ENCODE results near the gene ZCCHC2. TPM values are rescaled to one million over a fixed set of nuclear protein-coding genes. Genes with fewer than 3 reads are reported as not detected.

ZCCHC2 gene
- total and polyA plus RNA-seq, 9 of the 15 experiments (the other 6 are each of a cell fraction or from before 2014, with no cell fraction given): 1.0 to 9.2 (median 6.0) TPM

GRCh38 chr18:62586781-62587487 lies 64.1 kb downstream of the ZCCHC2 start:
- CTCF ChIA-PET (ENCODE audit: low intra/inter-chr PET ratio): interaction anchor here (0.5 to 4.4 kb wide), 7 partner anchors 161 to 403 kb away, joined by 3 to 31 read pairs (median 4); no protein-coding TSS in a partner anchor
- DNase-seq (ENCODE audit: extremely low read depth in 1 of 4, low spot score in 3 of 4): peak in 1 of 4 experiments; percentile 11
- no peak overlapping the region for H3K4me2 ChIP-seq (ENCODE audit: insufficient read depth, low read length)

More at GRCh38 chr18:62586781-62587487, 64.1 kb downstream of the ZCCHC2 start:
- 56% methylated on average over 11 of the region's 19 CpGs for WGBS (ENCODE audit: insufficient coverage, low coverage, missing lambda C conversion rate)
- Histone ChIP-seq H3K4me1 (replicated peaks in 1 of 2; ENCODE audit: control insufficient read depth in 2 of 2, insufficient read depth in 2 of 2, low read length in 2 of 2) (peaks cover 2 to 3% of the 10 kb centered on the region in 2 experiments; a peak in 1 of 5 replicates), H3K9ac (ENCODE audit: insufficient read depth in 1 of 2, low read depth in 2 of 2, low read length in 2 of 2) (no peak overlapping the region), H3K9me3 (replicated peaks; ENCODE audit: control insufficient read depth, insufficient read depth, low read depth, low read length) (no peaks in the 10 kb centered on the region), H4K20me1 (replicated peaks; ENCODE audit: control insufficient read depth, insufficient read depth, low read length) (no peaks in the 10 kb centered on the region; the same call in 1 of the 2 replicates), H3K9me1 (ENCODE audit: control insufficient read depth, insufficient read depth, low read length) (no peaks in the 10 kb centered on the region), H3K27ac (ENCODE audit: extremely low read depth, low read depth, low read length) (no peak overlapping the region), H3K27me3 (ENCODE audit: control insufficient read depth in 2 of 2, insufficient read depth in 2 of 2, low read length in 2 of 2) (peaks cover 0 to 4% of the 10 kb centered on the region in 2 experiments; a peak in 1 of 5 replicates), H3K79me2 (ENCODE audit: control insufficient read depth, insufficient read depth, low read length) (no peaks in the 10 kb centered on the region), H3K36me3 (ENCODE audit: control insufficient read depth, insufficient read depth, low read length) (peaks cover 3% of the 10 kb centered on the region; the same call in 1 of the 3 replicates), H3K4me3 (no peak overlapping the region), H2AFZ (ENCODE audit: low read depth, low read length) (no peak overlapping the region)
- intact Hi-C loops (cut with micrococcal nuclease): loop anchor here (1.0 to 5.0 kb wide), 3 partner anchors 50 to 395 kb away; partner anchors contain the start of gene PHLPP1
- in situ Hi-C loops (cut with MboI): no loop called here
- ATAC-seq (peak; percentile 18; the same call in 1 of the 3 replicates), FAIRE-seq (no peak)
- POLR2A ChIA-PET: interaction anchor here (0.6 kb wide), 2 partner anchors 38 to 395 kb away, joined by 3 to 4 read pairs; no protein-coding TSS in a partner anchor
- no TSS peak for BruUV-seq (replicated peaks)
- TF ChIP-seq BRD9 (IDR thresholded peaks at IDR 0.05; ENCODE audit: low read depth, partially characterized antibody) (no peak), FUS (optimal IDR thresholded peaks at IDR 0.05; ENCODE audit: low read depth, low read length) (no peak), ETV1 (tag; conservative IDR thresholded peaks at IDR 0.05; ENCODE audit: low read depth) (no peak), NONO (IDR thresholded peaks at IDR 0.05; ENCODE audit: low read depth in 2 of 2, low read length in 1 of 2) (no peak), SRSF9 (IDR thresholded peaks at IDR 0.05; ENCODE audit: borderline replicate concordance, low read depth, low read length) (no peak), ZZZ3 (IDR thresholded peaks at IDR 0.05) (no peak), ZNF197 (CRISPR knock-in tag; IDR thresholded peaks at IDR 0.05; ENCODE audit: low read depth) (no peak), SMARCC2 (IDR thresholded peaks at IDR 0.05; ENCODE audit: low read depth) (no peak), ZKSCAN8 (CRISPR knock-in tag; IDR thresholded peaks at IDR 0.05) (no peak), HMGXB4 (CRISPR knock-in tag; IDR thresholded peaks at IDR 0.05) (no peak), MCM7 (IDR thresholded peaks at IDR 0.05) (no peak), STAT5B (CRISPR knock-in tag; IDR thresholded peaks at IDR 0.05) (no peak), HDAC2 (IDR thresholded peaks at IDR 0.05) (no peak), HNRNPK (IDR thresholded peaks at IDR 0.05; ENCODE audit: low read depth, low read length, poor library complexity, severe bottlenecking) (no peak), RBM14 (IDR thresholded peaks at IDR 0.05; ENCODE audit: borderline replicate concordance, insufficient read depth, low read depth, low read length) (no peak), HSF4 (CRISPR knock-in tag; IDR thresholded peaks at IDR 0.05; ENCODE audit: borderline replicate concordance) (no peak), DLX4 (CRISPR knock-in tag; IDR thresholded peaks at IDR 0.05) (no peak), HNRNPL (IDR thresholded peaks at IDR 0.05; ENCODE audit: low read depth, low read length) (no peak)

All from K562 (cell line).